ENCODE results near the gene DIPK1C. TPM values are rescaled to one million over a fixed set of nuclear protein-coding genes. Genes with fewer than 3 reads are reported as not detected.
A peak's percentile ranks its signal among the peaks of the same experiment; 100 is the strongest.

Gene DIPK1C
- under 1 TPM in 2 of 4 donors, not detected in 2; 0.16 to 0.27 TPM for total RNA-seq

- in situ Hi-C loops (cut with MboI; ENCODE audit: low pct_ligation_motif_present in 1 of 4, low pct_unique_long_range_greater_than_20kb in 1 of 4, low sequenced_read_pairs in 3 of 4) = loop anchor here in 1 of 4 donors (25.0 kb wide), 1 partner anchor 105 kb away; no protein-coding TSS in a partner anchor
- H3K27ac ChIP-seq = no peak within 1 kb of the TSS
- no peak for DNase-seq
- no peaks in the 10 kb centered on the region for H3K9me3 ChIP-seq
- peak within 1 kb of the TSS in 3 of 4 donors; percentile 17 to 55 (median 19) for H3K4me3 ChIP-seq
- TF ChIP-seq POLR2A (IDR thresholded peaks at IDR 0.05) (no peak), EP300 (IDR thresholded peaks at IDR 0.05; ENCODE audit: low read depth) (no peak), POLR2AphosphoS5 (IDR thresholded peaks at IDR 0.05) (no peak), CTCF (IDR thresholded peaks at IDR 0.05) (no peak)
- 0 to 11% methylated on average over 3 to 28 of the region's 76 CpGs for WGBS, 2 donors (ENCODE audit: low coverage in 1 of 2)
- no peaks in the 10 kb centered on the region for H3K36me3 ChIP-seq
- intact Hi-C loops (cut with DNase I; ENCODE audit: low total_unique reads) = no loop called here
- peaks cover 4 to 15% (median 10%) of the 10 kb centered on the region in 4 donors for H3K4me1 ChIP-seq
- H3K27me3 ChIP-seq = peaks cover 63% of the 10 kb centered on the region
Observed at GRCh38 chr18:74457043-74457724, at the start of gene DIPK1C. Gene DIPK1C, minus strand, starts transcription at chr18:74457308. Its CDS starts 49 bp downstream, at chr18:74457259.

- Histone ChIP-seq H3K27me3 (no peaks in the 10 kb centered on the region), H3K4me1 (peaks cover 0 to 35% (median 13%) of the 10 kb centered on the region in 4 donors), H3K4me3 (no peak overlapping the region), H3K36me3 (peaks cover 0 to 55% (median 23%) of the 10 kb centered on the region in 4 donors), H3K9me3 (no peaks in the 10 kb centered on the region), H3K27ac (no peak overlapping the region)
- 13 to 50% methylated on average over 1 to 11 of the region's 11 CpGs for WGBS, 2 donors (ENCODE audit: low coverage in 1 of 2)
- no peak for DNase-seq
- in situ Hi-C loops (cut with MboI; ENCODE audit: low pct_ligation_motif_present in 1 of 4, low pct_unique_long_range_greater_than_20kb in 1 of 4, low sequenced_read_pairs in 3 of 4) (no loop called here), intact Hi-C loops (cut with DNase I; ENCODE audit: low total_unique reads) (no loop called here)
- TF ChIP-seq CTCF (IDR thresholded peaks at IDR 0.05) (no peak), POLR2A (IDR thresholded peaks at IDR 0.05) (no peak)
Observed at GRCh38 chr18:74506448-74507084, 49.5 kb upstream of the DIPK1C start.

GRCh38 chr18:74505776-74506175 lies 48.7 kb upstream of the DIPK1C start:
- WGBS, 2 donors (ENCODE audit: low coverage in 1 of 2) = 93 to 94% methylated on average over 3 to 16 of the region's 16 CpGs
- in situ Hi-C loops (cut with MboI; ENCODE audit: low pct_ligation_motif_present in 1 of 4, low pct_unique_long_range_greater_than_20kb in 1 of 4, low sequenced_read_pairs in 3 of 4) = no loop called here
- H3K4me3 ChIP-seq = no peak overlapping the region
- no peak for TF ChIP-seq POLR2AphosphoS5 (IDR thresholded peaks at IDR 0.05)
- no peak for TF ChIP-seq POLR2A (IDR thresholded peaks at IDR 0.05)
- TF ChIP-seq CTCF (IDR thresholded peaks at IDR 0.05) = no peak
- TF ChIP-seq EP300 (IDR thresholded peaks at IDR 0.05; ENCODE audit: low read depth) = no peak
- H3K36me3 ChIP-seq = peaks cover 0 to 48% (median 19%) of the 10 kb centered on the region in 4 donors
- intact Hi-C loops (cut with DNase I; ENCODE audit: low total_unique reads) = no loop called here
- no peak for DNase-seq
- no peak overlapping the region for H3K27ac ChIP-seq
- peaks cover 0 to 41% (median 18%) of the 10 kb centered on the region in 4 donors for H3K4me1 ChIP-seq
- H3K9me3 ChIP-seq = no peaks in the 10 kb centered on the region
- H3K27me3 ChIP-seq = no peaks in the 10 kb centered on the region

- peaks cover 0 to 53% (median 23%) of the 10 kb centered on the region in 4 donors for H3K4me1 ChIP-seq
- H3K4me3 ChIP-seq = no peak overlapping the region
- H3K27me3 ChIP-seq = no peaks in the 10 kb centered on the region
- in situ Hi-C loops (cut with MboI; ENCODE audit: low pct_ligation_motif_present in 1 of 4, low pct_unique_long_range_greater_than_20kb in 1 of 4, low sequenced_read_pairs in 3 of 4) = no loop called here
- no peaks in the 10 kb centered on the region for H3K9me3 ChIP-seq
- peaks cover 0 to 32% (median 13%) of the 10 kb centered on the region in 4 donors for H3K36me3 ChIP-seq
- TF ChIP-seq POLR2AphosphoS5 (IDR thresholded peaks at IDR 0.05) (no peak), EP300 (IDR thresholded peaks at IDR 0.05; ENCODE audit: low read depth) (no peak), POLR2A (IDR thresholded peaks at IDR 0.05) (no peak), CTCF (IDR thresholded peaks at IDR 0.05) (no peak)
- no peak overlapping the region for H3K27ac ChIP-seq
- WGBS, 2 donors (ENCODE audit: low coverage in 1 of 2) = 72 to 92% methylated on average over 3 to 4 of the region's 4 CpGs
- no peak for DNase-seq
- intact Hi-C loops (cut with DNase I; ENCODE audit: low total_unique reads) = no loop called here
Observed at GRCh38 chr18:74503137-74503536, 46.0 kb upstream of the DIPK1C start.

Measured in transverse colon (tissue), 4 donors.